PC-9 (cell line): ENCODE results near the gene GNAO1.

Experiments used
- CTCF ChIP-seq: fragments of 200-600 bp; sonication (generic); conservative IDR thresholded peaks from 2 replicates; pipeline ENCODE4 v1.6.1; 2017; ENCODE audit warnings: mixed run types, antibody characterized with exemption, mild to moderate bottlenecking, moderate library complexity
- EZH2 ChIP-seq: fragments of 200-600 bp; sonication (generic); IDR thresholded peaks from 2 replicates; pipeline ENCODE4 v1.8.0; 2017; ENCODE audit warnings: antibody characterized with exemption, low read depth

GRCh38 chr16:56360117-56361008 is 169.1 kb downstream of the GNAO1 start:
- TF ChIP-seq CTCF = no peak
- TF ChIP-seq EZH2 = no peak
